Fibroblast of pulmonary artery (primary cell): ENCODE data around the gene FMNL3.

Experiments used
- DNase-seq: peaks from one replicate; pipeline ENCODE4 v3.0.0-alpha.2; 2010; ENCODE audit warnings: low read depth
- H3K4me3 ChIP-seq: replicated peaks from 2 replicates; pipeline ENCODE4 v1.5.1; 2011; ENCODE audit warnings: low read depth, mild to moderate bottlenecking, control low read depth, low read length, moderate library complexity
- CTCF ChIP-seq: IDR thresholded peaks from 2 replicates; pipeline ENCODE4 v1.5.1; 2011; ENCODE audit warnings: mild to moderate bottlenecking, control low read depth, low read length, inconsistent platforms; ENCODE audit errors: missing control alignments

FMNL3 gene

GRCh38 chr12:49635656-49636055, 71.5 kb downstream of the FMNL3 start:
- no peak for TF ChIP-seq CTCF
- no peak for DNase-seq

GRCh38 chr12:49635036-49635435, 72.2 kb downstream of the FMNL3 start:
- TF ChIP-seq CTCF: no peak

More at GRCh38 chr12:49635656-49636055, 71.5 kb downstream of the FMNL3 start:
- no peak overlapping the region for H3K4me3 ChIP-seq

GRCh38 chr12:49633703-49634345, 73.4 kb downstream of the FMNL3 start:
- DNase-seq: no peak
- no peak for TF ChIP-seq CTCF
- no peak overlapping the region for H3K4me3 ChIP-seq

More at GRCh38 chr12:49635036-49635435, 72.2 kb downstream of the FMNL3 start:
- no peak for DNase-seq
- no peak overlapping the region for H3K4me3 ChIP-seq

DNA sequence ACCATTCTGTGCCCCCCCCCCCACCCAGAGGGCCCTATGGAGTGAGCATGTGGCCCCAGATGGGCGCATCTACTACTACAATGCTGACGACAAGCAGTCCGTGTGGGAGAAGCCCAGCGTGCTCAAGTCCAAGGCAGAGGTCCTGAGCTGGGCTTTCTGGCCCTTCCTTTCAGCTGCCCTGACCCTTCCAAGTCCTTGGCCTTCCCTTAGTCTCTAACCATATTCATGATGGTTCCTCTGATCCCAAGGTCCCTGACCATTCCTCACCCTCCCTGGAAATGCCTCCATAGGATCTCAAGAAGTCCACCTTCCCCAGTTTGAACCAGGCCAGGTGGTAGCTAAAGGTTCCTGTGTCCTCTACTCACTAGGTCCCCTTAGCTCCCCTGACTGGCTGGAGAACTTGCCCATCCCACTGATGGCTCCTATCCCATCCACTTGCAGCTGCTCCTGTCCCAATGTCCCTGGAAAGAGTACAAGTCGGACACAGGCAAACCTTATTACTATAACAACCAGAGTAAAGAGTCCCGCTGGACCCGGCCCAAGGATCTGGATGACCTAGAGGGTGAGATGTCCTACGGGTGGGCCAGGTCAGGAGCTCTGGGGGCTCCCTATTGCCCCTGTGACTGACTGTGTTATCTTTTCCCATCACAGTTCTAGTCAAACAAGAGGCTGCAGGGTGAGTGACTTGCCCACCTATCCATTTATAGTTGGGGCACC, 74.1 kb downstream of the FMNL3 start:
- H3K4me3 ChIP-seq: no peak overlapping the region
- no peak for TF ChIP-seq CTCF
- no peak for DNase-seq

DNA sequence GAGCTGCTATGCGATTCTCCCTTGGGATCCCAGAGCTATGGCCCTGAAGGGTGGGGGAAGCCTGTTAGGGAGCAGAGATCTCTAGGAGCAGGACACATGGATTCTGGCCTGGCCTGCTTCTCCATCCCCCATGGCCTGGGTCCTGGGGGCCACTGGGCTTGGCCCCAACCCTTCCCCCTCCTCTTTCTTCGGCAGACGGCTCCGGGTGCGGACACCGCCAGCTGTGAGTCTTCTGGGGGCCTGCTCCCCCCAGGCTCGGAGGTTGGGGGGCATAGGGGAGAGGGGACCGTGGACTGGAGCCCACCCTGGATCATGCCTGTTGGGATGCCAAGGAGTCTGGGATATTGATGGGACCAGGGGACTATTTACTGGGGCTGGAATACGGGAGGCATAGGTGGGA, 74.8 kb downstream of the FMNL3 start:
- no peak for DNase-seq
- H3K4me3 ChIP-seq: no peak overlapping the region
- no peak for TF ChIP-seq CTCF

DNA sequence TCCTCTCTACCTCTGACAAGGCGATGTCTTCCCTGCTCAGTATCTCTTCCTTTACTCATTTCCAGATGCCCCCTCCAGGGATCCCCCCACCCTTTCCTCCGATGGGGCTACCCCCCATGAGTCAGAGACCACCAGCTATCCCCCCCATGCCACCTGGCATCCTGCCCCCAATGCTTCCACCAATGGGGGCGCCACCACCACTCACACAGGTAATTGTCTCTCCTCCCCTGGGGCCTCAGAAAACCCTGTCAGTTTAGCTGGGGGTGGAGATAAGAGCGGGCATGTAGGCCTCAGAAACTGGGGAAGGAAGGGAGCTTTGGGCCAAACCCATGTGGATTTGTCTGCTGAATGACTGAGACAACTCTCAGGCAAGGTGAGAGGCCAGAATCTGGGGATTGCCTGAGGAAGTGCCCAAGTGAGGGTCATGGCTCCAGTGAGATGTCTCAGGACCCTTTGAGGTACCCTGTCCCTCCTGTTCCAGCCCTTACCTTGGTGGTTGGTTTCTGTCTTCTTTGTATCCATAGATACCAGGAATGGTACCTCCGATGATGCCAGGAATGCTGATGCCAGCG, 75.8 kb downstream of the FMNL3 start:
- TF ChIP-seq CTCF: no peak
- DNase-seq: no peak
- no peak overlapping the region for H3K4me3 ChIP-seq
